GM12873 (cell line): ENCODE measurements around the gene TAL1.

Experiments used
- CTCF ChIP-seq: IDR thresholded peaks from 2 replicates; pipeline ENCODE4 v1.5.1; 2012; ENCODE audit warnings: low read depth, mild to moderate bottlenecking, moderate library complexity, low read length, control low read depth; ENCODE audit not compliant: insufficient read depth; ENCODE audit errors: missing control alignments

Gene TAL1

GRCh38 chr1:47233186-47233585 is 1.2 kb upstream of the TAL1 start:
- no peak for TF ChIP-seq CTCF

- no peak for TF ChIP-seq CTCF
Measured at GRCh38 chr1:47231301-47232186, 481 bp downstream of the TAL1 start.

GRCh38 chr1:47230692-47231300 is 1.2 kb downstream of the TAL1 start:
- TF ChIP-seq CTCF, result no peak

GRCh38 chr1:47229886-47230691 is 1.9 kb downstream of the TAL1 start:
- no peak for TF ChIP-seq CTCF

GRCh38 chr1:47229031-47229885 is 2.8 kb downstream of the TAL1 start:
- no peak for TF ChIP-seq CTCF

GRCh38 chr1:47228644-47229030 is 3.4 kb downstream of the TAL1 start:
- no peak for TF ChIP-seq CTCF
